ENCODE data around the gene BMPR1A. TPM values are rescaled to one million over a fixed set of nuclear protein-coding genes. Genes with fewer than 3 reads are reported as not detected.

The BMPR1A gene
- total RNA-seq, 1 donor, result 71.7 TPM

DNA sequence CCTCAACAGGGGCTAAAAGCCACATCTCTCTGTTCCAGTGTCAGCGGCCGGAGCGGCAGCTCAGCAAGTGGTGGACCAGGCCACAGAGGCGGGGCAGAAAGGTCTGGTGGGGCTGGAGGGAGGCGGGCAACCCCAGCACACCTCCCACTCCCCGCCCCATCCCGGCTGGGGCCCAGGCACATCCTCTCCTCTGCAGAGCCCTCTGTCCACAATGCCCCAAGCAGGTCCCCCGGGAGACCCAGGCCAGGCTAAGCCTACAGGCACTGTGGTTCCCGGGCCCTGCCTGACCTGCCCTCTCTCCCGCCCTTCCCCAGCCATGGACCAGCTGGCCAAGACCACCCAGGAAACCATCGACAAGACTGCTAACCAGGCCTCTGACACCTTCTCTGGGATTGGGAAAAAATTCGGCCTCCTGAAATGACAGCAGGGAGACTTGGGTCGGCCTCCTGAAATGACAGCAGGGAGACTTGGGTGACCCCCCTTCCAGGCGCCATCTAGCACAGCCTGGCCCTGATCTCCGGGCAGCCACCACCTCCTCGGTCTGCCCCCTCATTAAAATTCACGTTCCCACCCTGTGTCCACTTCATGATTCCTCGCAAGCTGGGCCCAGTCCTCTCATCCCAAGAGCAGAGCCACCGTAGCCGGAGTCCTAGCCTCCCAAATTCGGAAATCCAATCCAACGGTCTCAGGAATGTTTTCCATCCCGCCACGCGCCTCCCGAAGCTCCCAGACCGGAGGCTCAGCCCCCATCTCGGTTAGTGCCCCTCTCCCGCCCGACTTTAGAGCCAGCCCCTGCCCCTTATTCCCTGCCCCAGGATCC, 214.0 kb downstream of the BMPR1A start:
- Histone ChIP-seq H3K79me2 (ENCODE audit: insufficient read depth, low read length) (no peaks in the 10 kb centered on the region), H2AFZ (ENCODE audit: low read length) (peak overlapping the region; percentile 94), H3K27me3 (ENCODE audit: insufficient read depth, low read length) (no peaks in the 10 kb centered on the region), H3K27ac (ENCODE audit: low read depth, low read length) (peak overlapping the region; percentile 87), H3K4me3 (ENCODE audit: insufficient read depth, low read length) (peak overlapping the region; percentile 82), H3K36me3 (ENCODE audit: insufficient read depth, low read length) (no peaks in the 10 kb centered on the region), H3K9me3 (ENCODE audit: low read depth, low read length) (no peaks in the 10 kb centered on the region), H3K4me1 (ENCODE audit: insufficient read depth, low read length) (peaks cover 48% of the 10 kb centered on the region), H4K20me1 (ENCODE audit: insufficient read depth, low read length) (peaks cover 5% of the 10 kb centered on the region), H3K4me2 (ENCODE audit: insufficient read depth, low read length) (peak overlapping the region; percentile 95)
- TF ChIP-seq, protein P1, sequence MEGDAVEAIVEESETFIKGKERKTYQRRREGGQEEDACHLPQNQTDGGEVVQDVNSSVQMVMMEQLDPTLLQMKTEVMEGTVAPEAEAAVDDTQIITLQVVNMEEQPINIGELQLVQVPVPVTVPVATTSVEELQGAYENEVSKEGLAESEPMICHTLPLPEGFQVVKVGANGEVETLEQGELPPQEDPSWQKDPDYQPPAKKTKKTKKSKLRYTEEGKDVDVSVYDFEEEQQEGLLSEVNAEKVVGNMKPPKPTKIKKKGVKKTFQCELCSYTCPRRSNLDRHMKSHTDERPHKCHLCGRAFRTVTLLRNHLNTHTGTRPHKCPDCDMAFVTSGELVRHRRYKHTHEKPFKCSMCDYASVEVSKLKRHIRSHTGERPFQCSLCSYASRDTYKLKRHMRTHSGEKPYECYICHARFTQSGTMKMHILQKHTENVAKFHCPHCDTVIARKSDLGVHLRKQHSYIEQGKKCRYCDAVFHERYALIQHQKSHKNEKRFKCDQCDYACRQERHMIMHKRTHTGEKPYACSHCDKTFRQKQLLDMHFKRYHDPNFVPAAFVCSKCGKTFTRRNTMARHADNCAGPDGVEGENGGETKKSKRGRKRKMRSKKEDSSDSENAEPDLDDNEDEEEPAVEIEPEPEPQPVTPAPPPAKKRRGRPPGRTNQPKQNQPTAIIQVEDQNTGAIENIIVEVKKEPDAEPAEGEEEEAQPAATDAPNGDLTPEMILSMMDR (IDR thresholded peaks at IDR 0.05; ENCODE audit: extremely low read depth, low read depth, low read length), result no peak
- peak; percentile 96 for DNase-seq (ENCODE audit: insufficient read length, low spot score, missing footprints)

DNA sequence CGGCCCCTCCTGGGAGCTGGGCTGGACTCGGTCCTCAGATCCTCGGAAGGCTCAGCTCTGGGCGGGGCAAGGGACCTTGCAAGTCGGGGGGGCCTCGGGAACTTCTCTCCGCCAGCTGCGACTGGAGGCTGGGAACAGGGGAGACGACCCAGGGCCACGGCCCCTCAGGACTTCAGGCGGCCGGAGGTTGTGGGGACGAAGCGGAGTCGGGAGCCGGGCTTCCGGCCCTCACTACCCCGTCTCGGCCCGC, 214.5 kb downstream of the BMPR1A start:
- Histone ChIP-seq H2AFZ (ENCODE audit: low read length) (peak overlapping the region; percentile 94), H3K4me2 (ENCODE audit: insufficient read depth, low read length) (peak overlapping the region; percentile 95), H3K27ac (ENCODE audit: low read depth, low read length) (peak overlapping the region; percentile 87), H3K9me3 (ENCODE audit: low read depth, low read length) (no peaks in the 10 kb centered on the region), H3K79me2 (ENCODE audit: insufficient read depth, low read length) (no peaks in the 10 kb centered on the region), H4K20me1 (ENCODE audit: insufficient read depth, low read length) (peaks cover 5% of the 10 kb centered on the region), H3K27me3 (ENCODE audit: insufficient read depth, low read length) (no peaks in the 10 kb centered on the region), H3K4me3 (ENCODE audit: insufficient read depth, low read length) (peak overlapping the region; percentile 82), H3K4me1 (ENCODE audit: insufficient read depth, low read length) (peaks cover 48% of the 10 kb centered on the region), H3K36me3 (ENCODE audit: insufficient read depth, low read length) (no peaks in the 10 kb centered on the region)
- TF ChIP-seq, protein P1 (IDR thresholded peaks at IDR 0.05; ENCODE audit: extremely low read depth, low read depth, low read length), result no peak
- no peak for DNase-seq (ENCODE audit: insufficient read length, low spot score, missing footprints)

DNA sequence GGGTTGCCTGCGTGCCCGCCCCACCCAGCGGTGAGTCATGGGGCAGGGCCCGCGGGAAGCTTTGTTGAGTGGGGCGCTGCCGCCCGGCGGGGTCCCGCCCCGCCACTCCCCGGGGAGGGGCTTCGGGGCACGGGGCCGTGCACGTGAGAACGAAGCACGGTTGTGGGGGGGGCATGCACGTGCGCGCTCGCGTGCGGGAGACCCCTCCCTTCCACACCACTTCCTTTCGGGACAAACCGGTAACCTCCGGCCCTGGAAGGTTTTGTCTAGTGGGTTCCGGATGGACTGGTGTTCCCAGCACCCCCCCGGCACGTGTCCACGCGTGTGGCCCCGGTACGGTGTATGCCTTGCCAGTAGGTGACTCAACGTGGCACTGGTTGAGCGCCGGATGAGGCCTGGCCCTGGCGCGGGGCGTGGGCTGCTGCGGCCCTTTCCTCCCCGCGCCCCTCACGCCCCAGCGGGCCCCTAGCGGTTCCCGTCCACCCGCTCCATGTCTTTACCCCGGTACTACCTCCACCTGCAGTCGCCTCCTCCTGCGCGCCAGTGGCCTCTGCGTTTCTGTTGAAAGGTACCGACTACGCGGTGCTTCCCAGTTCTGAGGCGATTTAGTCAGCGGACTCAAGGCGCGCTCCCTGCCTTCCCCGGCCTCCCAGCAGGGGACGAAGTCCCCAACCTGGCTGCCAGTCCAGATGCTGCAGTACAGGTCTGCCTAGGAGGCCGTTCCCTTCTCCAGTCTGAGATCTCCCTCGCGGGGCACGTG, 215.0 kb downstream of the BMPR1A start:
- peak; percentile 99 for DNase-seq (ENCODE audit: insufficient read length, low spot score, missing footprints)

More for the DNA sequence above, 215.0 kb downstream of the BMPR1A start:
- Histone ChIP-seq H3K4me1 (ENCODE audit: insufficient read depth, low read length) (peaks cover 44% of the 10 kb centered on the region), H4K20me1 (ENCODE audit: insufficient read depth, low read length) (peaks cover 5% of the 10 kb centered on the region), H3K4me3 (ENCODE audit: insufficient read depth, low read length) (peak overlapping the region; percentile 82), H3K4me2 (ENCODE audit: insufficient read depth, low read length) (peak overlapping the region; percentile 95), H3K9me3 (ENCODE audit: low read depth, low read length) (no peaks in the 10 kb centered on the region), H3K27ac (ENCODE audit: low read depth, low read length) (peak overlapping the region; percentile 87), H3K27me3 (ENCODE audit: insufficient read depth, low read length) (no peaks in the 10 kb centered on the region), H3K36me3 (ENCODE audit: insufficient read depth, low read length) (no peaks in the 10 kb centered on the region), H2AFZ (ENCODE audit: low read length) (peak overlapping the region; percentile 94), H3K79me2 (ENCODE audit: insufficient read depth, low read length) (no peaks in the 10 kb centered on the region)
- TF ChIP-seq, protein P1 (IDR thresholded peaks at IDR 0.05; ENCODE audit: extremely low read depth, low read depth, low read length), result no peak
